HG03097 (cell line): ENCODE data around the gene APMAP.
A peak's percentile ranks its signal among the peaks of the same experiment; 100 is the strongest.

ENCODE experiments used
- ATAC-seq: cut with Tn5 transposase; IDR thresholded peaks from one replicate; pipeline ENCODE4 v1.9.1; 2021; ENCODE audit not compliant: unreplicated experiment, low FRiP score

The APMAP gene, protein sequence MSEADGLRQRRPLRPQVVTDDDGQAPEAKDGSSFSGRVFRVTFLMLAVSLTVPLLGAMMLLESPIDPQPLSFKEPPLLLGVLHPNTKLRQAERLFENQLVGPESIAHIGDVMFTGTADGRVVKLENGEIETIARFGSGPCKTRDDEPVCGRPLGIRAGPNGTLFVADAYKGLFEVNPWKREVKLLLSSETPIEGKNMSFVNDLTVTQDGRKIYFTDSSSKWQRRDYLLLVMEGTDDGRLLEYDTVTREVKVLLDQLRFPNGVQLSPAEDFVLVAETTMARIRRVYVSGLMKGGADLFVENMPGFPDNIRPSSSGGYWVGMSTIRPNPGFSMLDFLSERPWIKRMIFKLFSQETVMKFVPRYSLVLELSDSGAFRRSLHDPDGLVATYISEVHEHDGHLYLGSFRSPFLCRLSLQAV

DNA sequence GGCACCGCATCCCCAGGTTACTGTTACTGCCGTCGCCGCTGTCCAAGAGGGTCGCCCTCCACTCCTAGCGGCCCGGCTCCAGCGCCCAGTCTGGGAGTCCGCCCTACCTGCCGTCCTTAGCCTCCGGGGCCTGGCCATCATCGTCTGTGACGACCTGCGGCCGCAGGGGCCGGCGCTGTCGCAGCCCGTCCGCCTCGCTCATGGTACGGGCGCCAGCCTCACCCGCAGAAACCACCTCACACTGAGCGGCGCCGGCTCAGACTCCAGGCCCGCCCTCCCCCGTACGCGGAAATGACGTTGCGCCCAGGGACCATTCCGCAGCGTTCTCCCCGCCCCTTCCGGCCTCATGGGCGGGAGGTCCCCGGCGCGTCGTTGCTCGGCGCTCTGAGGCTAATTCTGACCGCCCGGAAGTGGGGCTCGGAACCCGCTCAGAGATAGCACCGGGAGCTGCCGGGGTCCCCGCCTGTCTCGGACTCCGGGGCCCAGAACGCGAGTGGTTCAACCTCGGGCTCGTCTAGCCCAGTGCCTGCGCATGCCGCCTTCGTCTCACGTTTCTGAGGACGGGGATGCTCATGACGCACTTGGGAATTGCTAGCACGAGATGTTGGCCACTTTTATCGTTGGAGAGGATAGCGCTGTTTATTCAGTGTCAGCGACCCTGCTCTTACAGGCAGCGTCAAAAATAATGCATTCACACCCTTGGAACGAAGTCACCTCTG, at the start of gene APMAP:
Gene APMAP, minus strand, starts transcription at position 265 of the 719 bp plus-strand sequence. Its CDS starts 63 bp downstream, at position 202.
- peak; percentile 93 for ATAC-seq

DNA sequence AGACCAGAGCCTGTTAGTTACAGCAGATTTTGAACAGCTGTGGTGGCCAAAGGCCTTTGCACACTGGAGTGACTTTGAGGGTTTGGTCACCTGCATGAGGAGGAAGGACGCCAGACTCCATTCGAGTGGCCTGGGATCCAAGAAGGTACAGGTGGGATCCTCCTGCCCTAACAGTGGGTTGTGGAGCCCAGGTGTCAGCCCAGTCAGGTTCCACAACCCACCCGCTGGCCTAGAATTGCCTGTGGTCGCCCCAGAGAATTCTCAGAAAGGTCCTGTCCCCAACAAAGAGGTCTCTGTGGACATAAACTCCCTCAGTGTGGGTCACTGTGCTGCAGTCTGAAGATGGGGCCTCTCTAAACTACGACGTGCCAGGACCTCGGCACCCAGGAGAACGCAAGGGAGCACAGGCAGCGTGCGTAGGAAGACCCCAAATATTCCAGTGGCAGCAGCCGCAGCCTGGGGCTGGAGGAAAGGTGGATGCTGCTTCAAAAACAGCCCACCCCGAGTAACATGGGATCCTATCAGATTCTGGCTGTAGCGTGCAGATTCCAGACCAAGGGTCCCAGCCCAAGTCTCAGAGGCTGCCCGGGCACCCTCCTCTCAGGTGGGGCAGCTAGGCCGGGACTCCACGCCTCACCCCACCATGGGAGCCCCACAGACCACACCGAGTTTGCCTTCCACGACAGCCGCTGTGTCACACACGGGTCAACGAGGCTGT, 49.4 kb upstream of the APMAP start:
- ATAC-seq = no peak

DNA sequence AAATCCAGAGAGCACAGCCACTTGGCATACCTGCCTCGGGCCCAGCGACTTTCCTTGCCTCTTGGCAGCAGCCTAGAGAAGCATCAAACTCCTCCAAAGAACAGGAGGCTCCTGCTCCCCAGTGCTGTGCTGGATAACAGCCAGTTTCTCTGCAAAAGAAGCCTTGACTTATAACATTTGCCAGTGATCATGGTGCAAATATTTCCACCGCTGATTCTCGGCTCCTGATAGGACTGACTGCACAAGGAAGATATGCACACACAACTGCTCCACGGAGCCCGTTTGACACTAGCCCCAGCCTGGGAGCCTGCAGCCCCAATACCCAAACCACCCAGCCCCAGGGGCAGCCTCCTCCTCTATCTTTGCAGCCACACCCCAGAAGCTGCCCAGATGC, 47.9 kb upstream of the APMAP start:
- no peak for ATAC-seq

DNA sequence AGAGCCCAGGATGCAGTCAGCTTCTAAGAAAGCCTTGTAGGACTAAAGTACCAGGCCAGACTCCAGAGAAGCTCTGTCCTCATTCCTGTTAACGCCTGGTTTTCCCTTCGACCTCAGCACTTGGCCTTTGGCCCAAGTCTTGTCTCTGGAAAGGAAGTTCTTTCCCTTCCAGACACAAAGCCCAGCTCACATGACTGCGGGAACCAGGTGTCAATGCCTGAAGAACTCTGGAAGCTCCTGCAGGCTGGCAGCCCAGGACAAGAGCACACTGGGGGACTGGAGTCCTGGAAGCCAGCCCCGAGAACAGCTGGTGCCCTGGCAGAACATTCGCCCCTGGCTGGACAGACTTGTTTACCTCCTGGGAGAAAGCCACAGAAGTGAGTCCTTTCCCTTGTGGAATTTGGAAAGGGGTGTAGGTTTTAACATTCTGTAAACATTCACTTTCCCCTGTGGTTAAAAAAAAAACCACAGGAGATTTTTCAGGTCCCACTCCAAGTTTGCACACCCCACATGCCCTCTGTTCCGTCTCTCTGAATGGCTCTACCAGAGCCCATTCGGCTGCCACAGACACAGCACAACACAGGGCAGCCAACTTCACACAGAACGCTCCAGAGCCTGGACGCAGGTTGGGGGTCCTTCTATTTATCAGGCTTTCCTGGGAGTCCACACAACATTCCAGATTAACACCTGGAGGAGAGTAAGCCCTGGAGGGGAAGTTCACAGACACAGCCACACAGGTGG, 47.3 kb upstream of the APMAP start:
- ATAC-seq = no peak

DNA sequence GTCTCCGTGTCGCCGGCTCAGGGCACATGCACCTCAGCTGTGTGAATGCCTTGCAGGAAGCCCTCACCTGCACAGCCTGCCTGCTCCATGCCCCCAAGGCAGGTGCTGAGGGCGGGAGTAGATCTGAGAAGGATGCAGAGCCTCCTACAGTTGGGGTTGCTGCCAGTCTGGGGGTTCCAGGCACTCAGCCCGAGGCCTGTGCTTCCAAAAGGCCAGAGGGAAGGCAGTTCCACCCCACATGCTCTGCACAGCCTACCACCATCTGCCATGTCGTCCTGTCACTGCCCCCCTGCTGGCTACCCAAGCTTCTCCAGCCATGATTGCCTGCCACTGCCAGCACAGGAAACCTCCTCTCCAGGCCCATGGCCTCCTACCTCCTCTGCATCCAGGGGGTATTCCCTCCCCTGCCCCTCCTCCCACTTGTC, 46.1 kb upstream of the APMAP start:
- ATAC-seq = no peak

DNA sequence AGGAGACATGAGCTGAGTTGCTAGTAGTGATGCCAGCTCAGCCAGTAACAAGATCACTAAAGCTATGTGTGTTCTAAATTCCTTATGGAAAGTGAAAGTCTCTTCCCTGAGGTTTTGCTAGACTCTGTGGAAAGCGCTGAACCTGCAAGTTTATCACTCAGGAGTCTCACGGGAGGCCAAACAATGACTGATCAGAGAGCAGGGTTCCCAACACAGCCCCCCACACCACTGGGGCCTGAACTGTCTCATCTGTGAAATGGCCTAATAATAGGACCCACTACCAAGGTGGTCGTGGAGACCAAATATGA, 45.5 kb upstream of the APMAP start:
- ATAC-seq = no peak

DNA sequence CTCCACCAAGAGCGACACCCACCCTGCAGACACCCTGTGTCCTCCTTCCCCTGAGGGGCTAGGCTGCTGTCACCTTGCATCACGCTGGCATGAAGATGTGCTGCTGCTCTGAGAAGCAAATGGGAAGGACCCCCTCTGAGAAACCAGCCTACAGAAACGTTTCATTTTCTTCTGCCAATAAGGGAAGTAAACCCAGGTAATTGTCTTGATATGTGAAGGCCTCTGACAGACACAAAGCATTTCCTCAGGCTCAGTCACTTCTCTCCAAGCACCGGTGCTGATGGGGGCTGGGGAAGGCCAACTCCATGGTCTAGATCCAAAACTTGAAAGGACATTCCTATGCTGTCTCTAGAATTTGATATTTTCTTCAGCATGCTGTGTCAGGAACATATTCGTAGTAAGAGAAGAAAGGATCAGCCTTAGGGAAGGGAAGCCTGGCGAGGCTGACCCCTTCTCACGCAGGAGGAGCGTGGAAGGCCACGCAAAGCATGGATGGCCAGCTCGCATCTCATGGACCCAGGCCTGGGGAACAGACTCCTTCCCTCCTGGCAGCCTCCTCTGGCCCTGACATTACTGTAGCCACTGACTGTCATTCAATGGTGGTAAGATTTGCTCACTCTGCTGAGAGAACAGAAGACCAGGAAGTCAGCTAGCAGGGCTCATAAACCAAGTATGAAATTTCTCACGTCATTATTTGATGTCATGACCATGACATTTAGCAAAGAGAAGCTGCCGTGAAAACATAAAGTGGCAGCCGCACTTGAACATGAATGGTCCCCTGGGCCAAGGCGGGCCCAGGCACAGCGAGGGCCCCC, 44.9 kb upstream of the APMAP start:
- ATAC-seq = no peak

DNA sequence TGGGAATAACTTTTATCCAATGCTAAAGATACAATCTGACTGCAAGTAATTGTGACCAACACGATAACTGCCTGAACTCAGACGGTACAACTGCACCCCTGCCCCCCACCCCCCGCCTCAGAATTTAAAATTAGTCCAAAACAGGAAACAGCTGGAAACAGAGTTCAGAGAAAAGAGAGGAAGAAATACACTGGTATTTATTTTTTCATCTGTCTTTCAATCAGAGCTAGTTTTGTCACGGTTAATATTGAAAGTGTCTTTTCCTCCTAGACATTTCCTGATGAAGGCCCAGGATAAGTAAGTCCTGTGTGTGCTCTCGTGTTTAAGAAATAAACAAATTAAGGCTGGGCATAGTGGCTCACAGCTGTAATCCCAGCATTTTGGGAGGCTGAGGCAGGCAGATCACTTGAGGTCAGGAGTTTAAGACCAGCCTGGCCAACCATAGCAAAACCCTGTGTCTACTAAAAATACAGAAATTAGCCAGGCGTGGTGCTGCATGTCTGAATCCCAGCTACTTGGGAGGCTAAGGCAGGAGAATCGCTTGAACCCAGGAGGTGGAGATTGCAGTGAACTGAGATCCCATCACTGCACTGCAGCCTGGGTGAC, 43.9 kb upstream of the APMAP start:
- no peak for ATAC-seq

DNA sequence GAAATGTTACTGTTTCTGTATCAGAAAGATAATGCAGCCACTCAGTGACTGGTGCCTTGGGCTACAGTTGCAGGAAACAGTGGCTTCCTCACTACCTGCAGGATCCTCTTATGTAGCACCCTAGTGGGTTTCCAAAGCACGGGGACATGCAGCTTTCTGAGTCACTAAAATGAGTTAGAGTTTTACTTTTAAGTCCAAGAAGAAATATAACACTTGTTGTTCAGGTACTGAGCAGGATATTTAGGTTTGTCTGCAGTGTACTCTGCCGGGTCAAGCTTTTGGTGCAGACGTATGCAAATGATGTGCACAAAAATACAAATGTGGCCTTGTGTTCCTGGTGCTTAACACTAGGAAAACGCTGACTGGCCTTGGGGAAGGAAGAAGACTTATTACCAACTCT, 43.4 kb upstream of the APMAP start:
- ATAC-seq = peak; percentile 49

DNA sequence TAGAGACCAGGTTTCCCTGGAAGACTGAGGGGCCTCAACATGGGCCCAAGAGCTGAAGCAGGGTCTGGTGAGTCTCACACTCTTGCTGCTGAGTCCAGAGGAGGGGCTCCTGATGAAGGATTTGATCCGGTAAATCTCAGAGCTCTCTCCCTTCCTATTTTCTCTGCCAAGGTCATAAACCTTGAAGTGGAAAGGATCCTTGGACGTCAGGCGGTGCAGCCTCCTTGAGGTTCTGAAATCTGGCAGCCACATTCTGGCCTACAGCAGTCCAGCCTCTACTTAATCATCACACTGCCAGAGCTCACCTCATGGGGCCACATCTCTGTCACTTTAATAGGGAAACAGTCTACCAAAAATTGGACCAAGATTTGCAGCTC, 41.4 kb upstream of the APMAP start:
- no peak for ATAC-seq

DNA sequence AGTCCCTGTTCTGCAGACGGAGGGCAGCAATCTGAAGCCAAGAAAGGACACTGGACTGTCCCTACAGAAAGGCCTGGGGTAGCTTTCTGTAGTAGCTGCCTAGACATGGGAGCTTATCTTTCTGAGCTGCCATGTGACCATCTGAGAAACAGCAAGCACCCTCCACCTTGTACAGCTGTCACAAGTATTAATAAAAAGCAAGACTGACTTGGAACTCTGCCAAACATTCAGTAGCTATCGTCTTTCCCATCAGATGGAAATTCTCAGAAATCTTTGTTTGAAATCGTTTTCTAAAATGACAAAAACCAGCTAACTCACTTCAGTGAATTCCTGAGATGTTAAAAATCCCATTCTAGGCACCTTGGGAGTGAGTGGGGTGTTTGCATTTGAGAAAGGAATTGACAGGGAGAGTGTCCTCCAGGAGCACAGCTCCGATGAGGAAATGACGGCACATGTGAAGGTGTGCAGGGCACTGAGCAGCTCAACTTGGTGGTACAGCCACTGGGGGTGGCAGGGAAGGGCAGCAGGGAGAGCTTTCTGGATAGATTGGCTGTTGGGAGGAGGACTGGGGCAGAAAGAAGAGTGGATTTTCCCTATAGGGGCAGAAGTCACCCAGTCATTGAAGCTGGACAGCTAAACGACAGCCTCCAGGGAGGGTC, 40.8 kb upstream of the APMAP start:
- no peak for ATAC-seq

DNA sequence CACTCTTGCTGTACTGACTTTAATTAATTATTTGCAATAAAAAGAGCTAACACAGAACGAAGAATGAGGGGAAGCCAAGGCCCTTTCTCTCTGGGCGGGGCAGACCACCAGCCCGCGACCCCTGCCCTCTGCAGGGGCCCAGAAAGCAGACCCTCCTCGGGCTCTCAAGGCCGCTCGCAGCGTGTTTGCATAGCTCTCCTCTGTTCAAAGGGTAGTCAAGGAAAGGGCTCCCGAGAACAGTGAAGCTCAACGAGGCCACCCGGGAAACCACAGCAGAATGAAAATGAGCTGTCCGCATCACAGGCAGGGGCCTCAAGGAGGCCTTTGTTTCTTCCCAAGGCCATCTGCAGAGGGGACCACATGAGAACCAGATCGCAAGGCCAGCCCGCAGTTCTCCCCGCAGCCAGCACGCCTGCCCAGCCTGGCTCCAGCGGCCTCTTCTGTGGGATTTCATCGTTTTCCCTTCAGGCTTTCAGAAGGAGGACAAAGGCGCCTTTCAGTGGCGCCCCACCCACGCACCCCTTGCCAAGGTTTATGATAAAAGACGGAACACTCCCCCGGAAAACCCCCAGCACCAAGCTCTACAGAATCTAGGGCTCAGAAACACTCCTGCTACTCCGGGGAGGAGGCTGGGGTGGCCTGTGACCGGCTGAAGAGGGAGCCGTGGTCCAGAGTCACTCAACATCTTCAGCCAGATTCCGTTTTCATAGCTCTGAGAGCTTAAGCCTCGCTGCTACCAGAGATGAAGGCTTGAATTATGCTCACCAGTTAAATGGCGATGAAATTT, 40.1 kb upstream of the APMAP start:
- no peak for ATAC-seq

DNA sequence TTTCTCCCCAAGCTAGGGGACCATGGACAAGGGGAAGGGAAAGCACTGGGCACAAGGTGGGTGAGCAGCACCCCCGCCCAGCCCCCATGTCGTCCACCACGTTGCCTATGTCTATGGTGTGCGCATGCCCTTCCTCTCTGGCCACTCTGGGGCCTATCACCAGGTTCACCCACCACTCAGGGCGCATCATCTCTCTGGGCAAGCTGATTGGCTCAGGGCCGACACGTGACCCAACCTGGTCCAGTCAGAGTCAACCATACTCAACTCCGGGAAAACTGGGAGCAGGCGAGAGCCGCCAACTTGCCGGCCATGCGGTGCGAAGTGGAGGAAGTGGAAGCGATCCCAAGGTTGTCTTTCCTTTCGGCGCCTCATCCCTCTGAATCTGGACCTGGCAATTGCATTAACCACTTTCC, 39.5 kb upstream of the APMAP start:
- no peak for ATAC-seq

DNA sequence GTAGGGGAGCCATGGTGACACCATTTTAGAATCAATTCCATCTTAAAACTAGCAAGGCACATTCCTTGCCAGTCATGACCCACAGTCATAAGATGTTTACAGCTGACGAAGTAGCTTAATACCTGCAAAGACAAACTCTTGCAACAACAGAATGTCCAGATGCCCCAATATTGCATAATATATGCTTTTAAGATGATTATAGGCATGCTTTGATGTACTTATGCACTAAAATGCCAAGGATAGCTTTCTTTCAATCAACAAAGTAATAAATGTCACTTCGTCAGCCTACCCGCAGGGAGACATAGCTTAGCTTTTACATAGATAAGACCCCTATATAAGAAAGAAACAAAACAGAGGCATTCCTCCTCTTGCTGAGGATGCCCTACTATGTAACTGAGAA, 38.7 kb upstream of the APMAP start:
- ATAC-seq = no peak

DNA sequence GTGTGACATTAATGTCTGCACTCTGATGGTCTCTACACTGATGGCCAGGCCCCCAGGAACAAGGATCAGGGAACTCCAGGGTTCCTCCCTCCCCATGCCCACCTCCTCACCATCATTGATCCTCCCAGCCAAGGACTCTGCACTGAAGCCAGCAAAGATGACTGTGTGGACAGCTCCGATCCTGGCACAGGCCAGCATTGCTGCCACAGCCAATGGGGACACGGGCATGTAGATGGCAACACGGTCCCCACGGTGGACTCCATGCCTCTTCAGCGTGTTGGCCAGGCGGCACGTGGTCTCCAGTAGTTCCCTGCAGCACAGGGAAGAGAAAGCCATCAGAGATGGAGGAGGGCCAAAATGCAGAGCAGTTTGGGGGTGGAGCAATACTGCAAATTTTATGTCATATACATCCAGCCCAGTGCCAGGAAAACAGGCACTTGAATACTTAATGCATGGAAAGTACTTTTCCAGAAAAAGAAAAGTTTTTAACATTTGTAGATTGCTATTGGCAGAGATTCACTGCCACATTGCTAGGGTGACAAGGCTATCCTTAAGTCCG, 38.2 kb upstream of the APMAP start:
- no peak for ATAC-seq

DNA sequence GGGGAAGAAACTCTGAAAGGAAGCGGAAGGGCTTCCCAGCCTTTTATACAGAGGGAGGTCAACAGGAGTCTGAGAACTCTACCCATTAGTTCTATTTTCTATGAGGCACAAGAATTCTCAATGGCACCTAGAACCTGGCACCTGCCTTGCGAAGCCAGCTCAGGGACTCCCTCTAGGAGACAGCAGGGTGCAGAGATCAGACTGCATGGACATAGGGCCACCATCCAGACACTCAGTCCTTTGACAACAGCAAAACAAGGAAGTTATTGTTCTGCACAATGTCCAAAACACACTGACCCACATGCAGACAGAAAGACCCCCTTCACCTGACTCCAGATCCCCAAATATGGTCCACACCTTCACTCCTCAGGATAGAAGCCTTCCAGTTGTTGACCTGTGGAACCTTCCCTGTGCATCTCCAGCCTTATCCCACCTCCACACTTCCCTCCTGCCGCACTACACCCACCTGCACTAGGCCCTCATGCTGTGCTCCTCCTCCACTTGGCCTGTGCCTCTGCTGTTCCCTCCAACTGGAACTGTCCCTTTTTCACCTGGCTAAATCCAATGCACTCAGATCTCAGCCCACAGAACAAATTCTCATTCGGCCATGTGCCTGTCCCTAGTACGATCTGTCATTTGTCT, 37.6 kb upstream of the APMAP start:
- no peak for ATAC-seq

DNA sequence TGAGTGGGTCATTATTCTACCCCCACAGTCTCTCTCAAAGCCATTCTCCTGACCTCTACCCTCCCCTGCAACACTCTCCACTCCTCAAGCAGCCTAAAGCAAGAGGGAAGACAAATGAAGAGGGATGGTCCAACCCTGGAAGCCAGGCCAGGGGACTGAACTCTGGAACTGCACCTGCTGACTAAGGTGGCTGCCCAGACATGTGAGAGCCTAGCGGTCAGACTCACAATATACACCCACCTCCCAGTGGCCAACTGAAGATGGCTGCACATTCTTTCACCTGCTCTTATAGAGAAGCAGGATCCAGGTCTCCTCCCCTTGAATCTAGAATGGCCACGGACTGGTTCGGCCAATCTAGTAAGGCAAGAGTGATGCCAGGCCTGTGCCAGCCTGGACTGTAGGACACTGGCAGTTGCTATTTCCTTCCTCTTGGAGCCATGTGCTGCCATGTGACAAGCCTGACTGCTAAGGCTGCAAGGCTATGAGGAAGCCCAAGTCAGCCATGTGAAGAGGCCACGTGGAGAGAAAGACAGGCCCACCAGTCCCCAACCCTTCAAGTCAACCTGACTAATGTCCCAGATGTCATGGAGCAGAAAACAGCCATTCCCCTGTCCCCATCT, 33.5 kb upstream of the APMAP start:
- ATAC-seq = no peak
